ENCODE measurements around the gene COL23A1.

COL23A1 gene

DNA sequence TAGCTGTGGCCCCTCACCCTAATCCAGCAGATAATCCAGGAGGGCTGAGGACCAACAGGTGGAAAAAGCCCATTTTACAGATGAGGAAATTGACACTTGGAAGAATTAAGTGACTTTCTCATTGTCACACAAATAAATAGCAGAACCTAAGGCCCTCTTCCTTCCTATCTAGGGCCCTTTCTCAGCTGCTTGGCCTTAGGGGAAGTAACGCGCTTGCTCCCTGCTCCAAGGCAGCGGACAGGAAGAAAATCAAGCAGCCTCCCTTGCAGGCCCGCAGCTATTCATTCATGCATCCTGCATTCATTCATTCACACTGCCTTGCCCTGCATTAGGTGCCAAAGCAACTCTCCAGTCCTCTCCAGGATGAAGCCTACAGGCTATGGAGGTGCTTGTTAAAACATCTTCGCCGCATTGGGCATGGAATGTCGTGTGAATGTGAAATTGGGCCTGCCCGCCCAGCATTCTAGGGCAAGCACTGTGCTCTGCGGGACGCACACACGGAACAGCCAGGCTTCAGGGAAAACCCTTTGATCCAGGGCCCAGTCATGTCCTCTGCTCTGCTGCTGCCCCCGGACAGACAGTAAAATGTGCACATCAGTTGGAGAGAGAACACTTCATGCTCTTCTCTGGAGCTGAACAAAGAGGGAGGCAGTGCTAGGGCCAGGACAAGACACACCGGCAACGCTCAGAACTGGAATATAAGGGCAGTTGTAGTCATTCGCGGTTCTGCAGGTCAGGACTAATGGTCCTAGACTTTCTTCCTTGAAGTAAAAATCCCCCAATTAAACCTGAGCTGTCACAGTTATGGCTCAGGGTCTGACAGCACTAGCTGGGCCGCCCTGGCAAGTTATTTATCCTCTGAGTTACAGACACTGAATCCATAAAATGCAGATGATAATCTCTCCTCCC lies 166.0 kb downstream of the COL23A1 start:
- no peaks in the 10 kb centered on the region for H3K4me1 ChIP-seq (ENCODE audit: control insufficient read depth in 5 of 5, insufficient read depth in 5 of 5, low read length in 5 of 5)
- H3K9me3 ChIP-seq (ENCODE audit: control insufficient read depth in 5 of 5, low read length in 5 of 5) = no peaks in the 10 kb centered on the region
- H3K36me3 ChIP-seq (ENCODE audit: control insufficient read depth in 5 of 5, insufficient read depth in 5 of 5, low read length in 5 of 5) = no peaks in the 10 kb centered on the region
- H3K4me3 ChIP-seq (ENCODE audit: low read depth in 1 of 5, low read length in 5 of 5) = no peak overlapping the region
- H3K9ac ChIP-seq (ENCODE audit: low read length in 5 of 5) = no peak overlapping the region
- H3K27me3 ChIP-seq (ENCODE audit: control insufficient read depth in 5 of 5, insufficient read depth in 4 of 5, low read length in 5 of 5) = peaks cover 0 to 5% (median 0%) of the 10 kb centered on the region in 5 donors
- H3K27ac ChIP-seq (ENCODE audit: low read depth, low read length) = no peak overlapping the region

DNA sequence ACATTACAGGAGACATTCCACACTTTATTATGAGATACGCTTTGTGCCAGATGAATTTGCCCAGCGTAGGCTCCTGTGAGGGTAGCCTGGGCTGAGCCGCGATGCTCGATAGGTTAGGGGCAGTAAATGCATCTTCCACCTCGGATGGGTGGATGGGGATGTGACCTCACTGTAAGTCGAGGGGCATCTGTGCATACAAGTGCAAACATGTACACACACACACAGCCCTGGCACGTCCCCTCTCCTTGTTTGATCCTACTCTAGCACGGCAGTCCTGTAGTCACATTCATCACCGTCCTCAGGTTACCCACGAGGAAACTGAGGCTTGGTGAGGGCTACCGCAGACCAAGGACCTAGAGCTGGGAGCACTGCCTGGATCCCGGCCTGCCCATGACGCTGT lies 166.8 kb downstream of the COL23A1 start:
- no peaks in the 10 kb centered on the region for H3K9me3 ChIP-seq (ENCODE audit: control insufficient read depth in 5 of 5, low read length in 5 of 5)
- H3K36me3 ChIP-seq (ENCODE audit: control insufficient read depth in 5 of 5, insufficient read depth in 5 of 5, low read length in 5 of 5) = no peaks in the 10 kb centered on the region
- H3K4me3 ChIP-seq (ENCODE audit: low read depth in 1 of 5, low read length in 5 of 5) = no peak overlapping the region
- H3K4me1 ChIP-seq (ENCODE audit: control insufficient read depth in 5 of 5, insufficient read depth in 5 of 5, low read length in 5 of 5) = no peaks in the 10 kb centered on the region
- no peak overlapping the region for H3K9ac ChIP-seq (ENCODE audit: low read length in 5 of 5)
- no peak overlapping the region for H3K27ac ChIP-seq (ENCODE audit: low read depth, low read length)
- peaks cover 0 to 7% (median 5%) of the 10 kb centered on the region in 5 donors for H3K27me3 ChIP-seq (ENCODE audit: control insufficient read depth in 5 of 5, insufficient read depth in 4 of 5, low read length in 5 of 5)

DNA sequence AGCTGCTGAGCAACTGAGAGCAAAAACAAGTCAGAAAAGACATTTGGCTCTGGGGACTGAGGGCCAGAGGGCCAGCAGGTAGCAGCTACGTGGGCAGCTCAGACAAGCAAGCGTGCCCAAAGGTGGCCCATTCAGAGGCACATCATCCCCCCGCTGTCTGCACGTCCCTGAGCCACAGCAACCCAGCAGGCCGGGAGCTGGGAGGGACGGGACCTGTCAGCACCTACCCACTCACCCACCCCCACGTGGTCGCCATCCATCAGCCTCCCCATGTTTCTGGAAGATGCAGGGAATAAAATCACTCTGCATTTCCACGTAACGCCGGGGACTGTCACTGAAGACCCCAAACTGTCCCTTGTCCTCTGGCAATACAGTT lies 167.8 kb downstream of the COL23A1 start:
- no peak overlapping the region for H3K27ac ChIP-seq (ENCODE audit: low read depth, low read length)
- H3K9ac ChIP-seq (ENCODE audit: low read length in 5 of 5) = no peak overlapping the region
- H3K27me3 ChIP-seq (ENCODE audit: control insufficient read depth in 5 of 5, insufficient read depth in 4 of 5, low read length in 5 of 5) = peaks cover 0 to 7% (median 5%) of the 10 kb centered on the region in 5 donors
- no peaks in the 10 kb centered on the region for H3K9me3 ChIP-seq (ENCODE audit: control insufficient read depth in 5 of 5, low read length in 5 of 5)
- H3K36me3 ChIP-seq (ENCODE audit: control insufficient read depth in 5 of 5, insufficient read depth in 5 of 5, low read length in 5 of 5) = no peaks in the 10 kb centered on the region
- no peaks in the 10 kb centered on the region for H3K4me1 ChIP-seq (ENCODE audit: control insufficient read depth in 5 of 5, insufficient read depth in 5 of 5, low read length in 5 of 5)
- no peak overlapping the region for H3K4me3 ChIP-seq (ENCODE audit: low read depth in 1 of 5, low read length in 5 of 5)

DNA sequence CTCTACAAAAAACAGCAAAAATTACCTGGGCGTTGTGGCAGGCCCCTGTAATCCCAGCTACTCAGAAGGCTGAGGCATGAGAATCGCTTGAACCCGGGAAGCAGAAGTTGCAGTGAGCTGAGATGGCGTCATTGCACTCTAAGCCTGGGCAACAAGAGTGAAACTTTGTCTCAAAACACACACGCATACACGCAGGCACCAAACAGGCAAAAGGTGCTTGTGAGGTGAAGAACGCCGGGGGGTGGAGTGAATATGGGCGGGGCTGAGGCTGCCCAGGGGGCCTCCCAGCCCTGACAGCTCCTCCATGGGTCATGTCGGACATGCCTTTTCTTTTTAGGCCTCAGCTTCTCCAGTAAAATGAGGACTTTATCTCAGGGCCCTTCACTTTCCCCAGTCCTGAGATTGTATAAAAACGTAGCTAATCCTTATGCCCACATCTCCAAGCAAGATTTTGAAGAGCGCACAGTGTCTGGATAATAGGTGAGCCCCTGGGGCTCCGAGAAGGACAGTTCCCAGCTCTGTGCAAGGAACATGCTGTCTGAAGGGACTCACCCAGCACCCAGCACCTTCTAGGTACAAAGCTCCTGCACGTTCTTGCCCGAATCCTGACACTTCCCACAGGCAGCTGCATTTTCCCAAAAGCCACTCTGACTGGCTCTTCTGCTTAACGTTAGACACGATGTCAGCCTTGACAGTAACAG lies 168.3 kb downstream of the COL23A1 start:
- no peaks in the 10 kb centered on the region for H3K36me3 ChIP-seq (ENCODE audit: control insufficient read depth in 5 of 5, insufficient read depth in 5 of 5, low read length in 5 of 5)
- H3K27ac ChIP-seq (ENCODE audit: low read depth, low read length) = no peak overlapping the region
- H3K9ac ChIP-seq (ENCODE audit: low read length in 5 of 5) = no peak overlapping the region
- peaks cover 0 to 7% (median 5%) of the 10 kb centered on the region in 5 donors for H3K27me3 ChIP-seq (ENCODE audit: control insufficient read depth in 5 of 5, insufficient read depth in 4 of 5, low read length in 5 of 5)
- no peaks in the 10 kb centered on the region for H3K9me3 ChIP-seq (ENCODE audit: control insufficient read depth in 5 of 5, low read length in 5 of 5)
- H3K4me3 ChIP-seq (ENCODE audit: low read depth in 1 of 5, low read length in 5 of 5) = no peak overlapping the region
- H3K4me1 ChIP-seq (ENCODE audit: control insufficient read depth in 5 of 5, insufficient read depth in 5 of 5, low read length in 5 of 5) = no peaks in the 10 kb centered on the region

DNA sequence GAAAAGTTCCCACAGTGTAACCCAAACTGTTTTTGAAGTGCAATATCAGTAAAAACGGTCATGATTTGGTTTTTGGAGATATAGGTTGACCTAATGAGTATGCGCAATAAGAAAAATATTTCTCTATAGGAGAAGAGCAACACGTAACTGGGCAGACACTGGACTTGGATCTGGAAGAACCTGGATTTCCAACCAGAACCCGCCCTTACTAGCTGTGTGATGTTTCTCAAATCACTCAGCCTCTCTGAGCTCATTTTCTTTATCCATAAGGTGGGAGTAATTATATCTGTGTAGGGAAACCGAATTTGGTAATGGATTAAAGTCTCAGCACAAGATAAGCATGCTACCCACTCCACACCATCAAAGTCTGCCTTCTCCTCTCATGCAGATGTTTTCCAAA lies 169.1 kb downstream of the COL23A1 start:
- Histone ChIP-seq H3K27me3 (ENCODE audit: control insufficient read depth in 5 of 5, insufficient read depth in 4 of 5, low read length in 5 of 5) (peaks cover 0 to 9% (median 6%) of the 10 kb centered on the region in 5 donors), H3K9me3 (ENCODE audit: control insufficient read depth in 5 of 5, low read length in 5 of 5) (no peaks in the 10 kb centered on the region), H3K4me1 (ENCODE audit: control insufficient read depth in 5 of 5, insufficient read depth in 5 of 5, low read length in 5 of 5) (no peaks in the 10 kb centered on the region), H3K4me3 (ENCODE audit: low read depth in 1 of 5, low read length in 5 of 5) (no peak overlapping the region), H3K9ac (ENCODE audit: low read length in 5 of 5) (no peak overlapping the region), H3K36me3 (ENCODE audit: control insufficient read depth in 5 of 5, insufficient read depth in 5 of 5, low read length in 5 of 5) (no peaks in the 10 kb centered on the region), H3K27ac (ENCODE audit: low read depth, low read length) (no peak overlapping the region)

DNA sequence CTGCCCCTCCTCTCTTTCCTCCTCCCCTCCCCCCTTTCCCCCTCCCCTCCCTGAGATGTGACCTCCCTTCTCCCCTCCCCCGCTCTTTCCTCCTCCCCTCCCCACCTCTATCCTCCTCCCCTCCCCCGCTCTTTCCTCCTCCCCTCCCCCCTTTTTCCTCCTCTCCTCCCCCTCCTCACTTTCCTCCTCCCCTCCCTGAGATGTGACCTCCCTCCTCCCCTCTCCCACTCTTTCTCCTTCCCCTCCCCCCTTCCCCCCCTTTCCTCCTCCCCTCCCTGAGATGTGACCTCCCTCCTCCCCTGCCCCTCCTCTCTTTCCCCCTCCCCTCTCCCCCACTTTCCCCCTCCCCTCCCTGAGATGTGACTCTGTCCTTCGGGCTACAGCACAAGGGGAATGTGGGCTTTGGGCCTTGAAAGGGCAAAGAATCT lies 169.8 kb downstream of the COL23A1 start:
- peaks cover 0 to 9% (median 7%) of the 10 kb centered on the region in 5 donors for H3K27me3 ChIP-seq (ENCODE audit: control insufficient read depth in 5 of 5, insufficient read depth in 4 of 5, low read length in 5 of 5)
- no peak overlapping the region for H3K9ac ChIP-seq (ENCODE audit: low read length in 5 of 5)
- H3K36me3 ChIP-seq (ENCODE audit: control insufficient read depth in 5 of 5, insufficient read depth in 5 of 5, low read length in 5 of 5) = no peaks in the 10 kb centered on the region
- no peak overlapping the region for H3K4me3 ChIP-seq (ENCODE audit: low read depth in 1 of 5, low read length in 5 of 5)
- H3K4me1 ChIP-seq (ENCODE audit: control insufficient read depth in 5 of 5, insufficient read depth in 5 of 5, low read length in 5 of 5) = no peaks in the 10 kb centered on the region
- no peaks in the 10 kb centered on the region for H3K9me3 ChIP-seq (ENCODE audit: control insufficient read depth in 5 of 5, low read length in 5 of 5)
- H3K27ac ChIP-seq (ENCODE audit: low read depth, low read length) = no peak overlapping the region

DNA sequence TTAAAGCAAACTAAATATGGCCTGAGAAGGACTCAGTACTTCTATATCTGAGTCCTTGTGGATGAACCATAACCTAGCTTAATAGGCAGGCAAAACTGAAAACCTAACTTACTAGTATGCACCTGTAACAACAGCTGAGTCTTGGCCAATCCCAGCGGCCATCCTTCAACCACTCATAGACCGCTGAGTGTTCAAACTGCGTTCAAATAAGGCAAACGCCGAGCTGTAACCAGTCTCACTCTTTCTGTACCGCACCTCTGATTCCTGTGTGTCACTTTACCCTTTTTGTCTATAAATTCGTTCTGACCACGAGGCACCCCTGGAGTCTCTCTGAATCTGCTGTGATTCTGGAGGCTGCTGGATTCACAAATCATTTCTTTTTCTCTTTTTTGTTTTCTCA lies 170.5 kb downstream of the COL23A1 start:
- Histone ChIP-seq H3K36me3 (ENCODE audit: control insufficient read depth in 5 of 5, insufficient read depth in 5 of 5, low read length in 5 of 5) (no peaks in the 10 kb centered on the region), H3K9me3 (ENCODE audit: control insufficient read depth in 5 of 5, low read length in 5 of 5) (no peaks in the 10 kb centered on the region), H3K9ac (ENCODE audit: low read length in 5 of 5) (no peak overlapping the region), H3K4me3 (ENCODE audit: low read depth in 1 of 5, low read length in 5 of 5) (no peak overlapping the region), H3K27ac (ENCODE audit: low read depth, low read length) (no peak overlapping the region), H3K27me3 (ENCODE audit: control insufficient read depth in 5 of 5, insufficient read depth in 4 of 5, low read length in 5 of 5) (peaks cover 0 to 10% (median 9%) of the 10 kb centered on the region in 5 donors), H3K4me1 (ENCODE audit: control insufficient read depth in 5 of 5, insufficient read depth in 5 of 5, low read length in 5 of 5) (no peaks in the 10 kb centered on the region)

DNA sequence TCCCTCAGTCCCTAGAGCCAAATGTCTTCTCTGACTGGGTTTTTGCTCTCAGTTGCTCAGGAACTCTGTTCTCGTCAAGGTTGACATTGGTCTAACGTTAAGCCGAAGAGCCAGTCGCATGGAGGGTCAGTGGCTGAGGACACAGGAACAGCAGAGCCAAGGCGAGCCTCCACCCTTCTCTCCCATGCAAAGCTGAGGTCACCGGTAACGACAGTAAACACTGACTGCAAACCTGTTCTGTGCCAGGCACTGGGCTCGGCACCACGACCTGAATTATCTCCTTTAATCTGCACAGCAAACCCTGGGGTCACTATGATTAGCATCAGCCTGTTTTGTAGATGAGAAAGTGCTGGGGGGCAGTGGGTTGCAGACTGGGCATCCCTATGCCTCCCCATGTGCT lies 171.0 kb downstream of the COL23A1 start:
- Histone ChIP-seq H3K9ac (ENCODE audit: low read length in 5 of 5) (no peak overlapping the region), H3K9me3 (ENCODE audit: control insufficient read depth in 5 of 5, low read length in 5 of 5) (no peaks in the 10 kb centered on the region), H3K27ac (ENCODE audit: low read depth, low read length) (no peak overlapping the region), H3K27me3 (ENCODE audit: control insufficient read depth in 5 of 5, insufficient read depth in 4 of 5, low read length in 5 of 5) (peaks cover 0 to 10% (median 9%) of the 10 kb centered on the region in 5 donors), H3K4me1 (ENCODE audit: control insufficient read depth in 5 of 5, insufficient read depth in 5 of 5, low read length in 5 of 5) (no peaks in the 10 kb centered on the region), H3K4me3 (ENCODE audit: low read depth in 1 of 5, low read length in 5 of 5) (no peak overlapping the region), H3K36me3 (ENCODE audit: control insufficient read depth in 5 of 5, insufficient read depth in 5 of 5, low read length in 5 of 5) (no peaks in the 10 kb centered on the region)

DNA sequence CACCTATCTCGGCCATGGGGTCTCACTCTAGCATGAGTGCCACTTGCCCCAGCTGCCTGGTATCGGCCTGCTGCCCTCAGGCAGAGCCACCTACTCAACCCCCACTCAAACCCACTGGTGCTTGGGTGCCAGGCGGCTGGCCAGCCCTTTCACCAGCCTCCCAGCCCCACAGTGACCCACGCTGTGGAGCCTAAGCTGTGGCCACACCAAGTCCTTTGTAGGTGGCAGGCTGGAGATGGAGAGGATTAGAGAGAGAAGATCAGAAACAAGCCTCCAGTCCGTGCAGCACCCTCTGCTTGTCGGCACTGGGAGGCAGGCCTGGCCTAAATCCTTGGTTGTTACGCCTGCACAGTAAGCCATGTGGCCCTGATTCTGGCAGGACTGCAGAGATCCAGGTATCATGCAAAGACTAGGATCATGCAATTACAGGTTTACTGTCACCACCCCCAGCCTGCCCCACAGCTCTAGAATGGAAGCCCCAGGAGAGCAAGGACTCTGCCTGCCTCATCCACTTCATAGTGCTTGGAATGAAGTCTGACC lies 171.7 kb downstream of the COL23A1 start:
- H3K27me3 ChIP-seq (ENCODE audit: control insufficient read depth in 5 of 5, insufficient read depth in 4 of 5, low read length in 5 of 5) = peaks cover 0 to 12% (median 9%) of the 10 kb centered on the region in 5 donors
- no peaks in the 10 kb centered on the region for H3K4me1 ChIP-seq (ENCODE audit: control insufficient read depth in 5 of 5, insufficient read depth in 5 of 5, low read length in 5 of 5)
- H3K27ac ChIP-seq (ENCODE audit: low read depth, low read length) = no peak overlapping the region
- H3K9ac ChIP-seq (ENCODE audit: low read length in 5 of 5) = no peak overlapping the region
- no peaks in the 10 kb centered on the region for H3K9me3 ChIP-seq (ENCODE audit: control insufficient read depth in 5 of 5, low read length in 5 of 5)
- H3K36me3 ChIP-seq (ENCODE audit: control insufficient read depth in 5 of 5, insufficient read depth in 5 of 5, low read length in 5 of 5) = no peaks in the 10 kb centered on the region
- no peak overlapping the region for H3K4me3 ChIP-seq (ENCODE audit: low read depth in 1 of 5, low read length in 5 of 5)

DNA sequence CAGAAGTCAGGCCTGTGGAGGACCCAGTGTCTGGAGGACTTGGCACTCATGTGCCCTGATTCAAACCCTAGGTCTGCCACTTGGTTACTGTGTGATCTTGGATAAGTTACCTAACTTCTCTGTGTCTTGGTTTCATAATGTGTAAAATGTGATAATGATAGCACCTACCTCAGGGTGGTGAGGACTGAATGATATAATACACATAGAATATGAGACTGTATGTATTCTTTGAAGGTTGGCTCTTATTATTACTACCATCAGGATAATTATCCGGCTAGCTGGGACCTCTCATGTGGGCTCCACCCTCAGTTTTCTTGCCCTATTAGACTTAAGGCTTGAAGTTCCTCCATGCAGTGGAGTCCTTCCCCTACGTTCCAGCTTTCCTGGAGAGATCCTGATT lies 172.2 kb downstream of the COL23A1 start:
- H3K9me3 ChIP-seq (ENCODE audit: control insufficient read depth in 5 of 5, low read length in 5 of 5) = no peaks in the 10 kb centered on the region
- peaks cover 0 to 11% (median 9%) of the 10 kb centered on the region in 5 donors for H3K27me3 ChIP-seq (ENCODE audit: control insufficient read depth in 5 of 5, insufficient read depth in 4 of 5, low read length in 5 of 5)
- no peak overlapping the region for H3K9ac ChIP-seq (ENCODE audit: low read length in 5 of 5)
- H3K4me1 ChIP-seq (ENCODE audit: control insufficient read depth in 5 of 5, insufficient read depth in 5 of 5, low read length in 5 of 5) = no peaks in the 10 kb centered on the region
- H3K36me3 ChIP-seq (ENCODE audit: control insufficient read depth in 5 of 5, insufficient read depth in 5 of 5, low read length in 5 of 5) = no peaks in the 10 kb centered on the region
- H3K27ac ChIP-seq (ENCODE audit: low read depth, low read length) = no peak overlapping the region
- H3K4me3 ChIP-seq (ENCODE audit: low read depth in 1 of 5, low read length in 5 of 5) = no peak overlapping the region
